ENCODE results near the gene ARHGEF38.

ARHGEF38 gene

GRCh38 chr4:105558277-105558676 is 5.9 kb downstream of the ARHGEF38 start:
- DNase-seq = no peak

- no peak for DNase-seq
Measured at GRCh38 chr4:105560421-105560848, 8.0 kb downstream of the ARHGEF38 start.

- DNase-seq = no peak
Measured at GRCh38 chr4:105563352-105563751, 10.9 kb downstream of the ARHGEF38 start.

- DNase-seq = no peak
Measured at GRCh38 chr4:105568584-105568983, 16.2 kb downstream of the ARHGEF38 start.

- DNase-seq = no peak
Measured at GRCh38 chr4:105569057-105569865, 16.8 kb downstream of the ARHGEF38 start.

GRCh38 chr4:105569866-105570236 is 17.4 kb downstream of the ARHGEF38 start:
- no peak for DNase-seq

- DNase-seq = no peak
Measured at GRCh38 chr4:105572296-105572695, 19.9 kb downstream of the ARHGEF38 start.

- no peak for DNase-seq
Measured at GRCh38 chr4:105586638-105587328, 34.4 kb downstream of the ARHGEF38 start.

GRCh38 chr4:105587841-105588240 is 35.4 kb downstream of the ARHGEF38 start:
- DNase-seq = no peak

- DNase-seq = no peak
Measured at GRCh38 chr4:105588252-105588651, 35.8 kb downstream of the ARHGEF38 start.

GRCh38 chr4:105591573-105591972 is 39.2 kb downstream of the ARHGEF38 start:
- DNase-seq = no peak

GRCh38 chr4:105594099-105595010 is 41.9 kb downstream of the ARHGEF38 start:
- DNase-seq = no peak

- no peak for DNase-seq
Measured at GRCh38 chr4:105596684-105597083, 44.3 kb downstream of the ARHGEF38 start.

- no peak for DNase-seq
Measured at GRCh38 chr4:105598052-105598451, 45.6 kb downstream of the ARHGEF38 start.

GRCh38 chr4:105598787-105599186 is 46.4 kb downstream of the ARHGEF38 start:
- no peak for DNase-seq

- no peak for DNase-seq
Measured at GRCh38 chr4:105599482-105599881, 47.1 kb downstream of the ARHGEF38 start.

GRCh38 chr4:105599932-105600655 is 47.7 kb downstream of the ARHGEF38 start:
- DNase-seq = no peak

GRCh38 chr4:105600951-105601350 is 48.5 kb downstream of the ARHGEF38 start:
- DNase-seq = no peak

- no peak for DNase-seq
Measured at GRCh38 chr4:105601406-105601805, 49.0 kb downstream of the ARHGEF38 start.

GRCh38 chr4:105603158-105603557 is 50.7 kb downstream of the ARHGEF38 start:
- DNase-seq = no peak

GRCh38 chr4:105605493-105605892 is 53.1 kb downstream of the ARHGEF38 start:
- no peak for DNase-seq

- DNase-seq = no peak
Measured at GRCh38 chr4:105607876-105608275, 55.5 kb downstream of the ARHGEF38 start.
